Activated CD4-positive, alpha-beta T cell treated with anti-CD3 and anti-CD28 coated beads, Interleukin-2, amount 10 ng/mL, durations not matched to agents 24 days and 14 days (primary cell): ENCODE results near the gene ELMOD2. TPM values are rescaled to one million over a fixed set of nuclear protein-coding genes. Genes with fewer than 3 reads are reported as not detected.
"Not testable (repeated sequence)": the region's sequence is repeated elsewhere in the genome, so short reads cannot be mapped to it uniquely, and the experiment has no call there.

Experiments used
- DNase-seq: peaks from one replicate; pipeline ENCODE4 v3.0.0; 2022
- H3K27ac Mint-ChIP-seq: one replicate; pipeline ENCODE4 v1.8.0; 2022; ENCODE audit warnings: mild to moderate bottlenecking, mixed read lengths
- H3K27me3 Mint-ChIP-seq: one replicate; pipeline ENCODE4 v1.8.0; 2022; ENCODE audit warnings: mixed read lengths
- H3K36me3 Mint-ChIP-seq: one replicate; pipeline ENCODE4 v1.8.0; 2022; ENCODE audit warnings: low read depth, mild to moderate bottlenecking, mixed read lengths
- H3K4me1 Mint-ChIP-seq: one replicate; pipeline ENCODE4 v1.8.0; 2021; ENCODE audit warnings: mixed read lengths
- H3K4me3 Mint-ChIP-seq: one replicate; pipeline ENCODE4 v1.8.0; 2022; ENCODE audit warnings: mild to moderate bottlenecking, moderate library complexity, mixed read lengths
- H3K9me3 Mint-ChIP-seq: one replicate; pipeline ENCODE4 v1.8.0; 2021; ENCODE audit warnings: mixed read lengths
- intact Hi-C: fragments of 100-400 bp; cut with micrococcal nuclease; formaldehyde crosslinking; loops from one replicate; pipeline ENCODE4 v1.15.1; 2023
- total RNA-seq: library from RNA; stranded (reverse); gene quantifications from 2 replicates; pipeline ENCODE4 v1.2.3, GENCODE V29; 2022

Gene ELMOD2, protein sequence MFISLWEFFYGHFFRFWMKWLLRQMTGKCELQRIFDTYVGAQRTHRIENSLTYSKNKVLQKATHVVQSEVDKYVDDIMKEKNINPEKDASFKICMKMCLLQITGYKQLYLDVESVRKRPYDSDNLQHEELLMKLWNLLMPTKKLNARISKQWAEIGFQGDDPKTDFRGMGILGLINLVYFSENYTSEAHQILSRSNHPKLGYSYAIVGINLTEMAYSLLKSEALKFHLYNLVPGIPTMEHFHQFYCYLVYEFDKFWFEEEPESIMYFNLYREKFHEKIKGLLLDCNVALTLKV
- total RNA-seq, result 10.5 and 12.3 TPM in 2 replicates

DNA sequence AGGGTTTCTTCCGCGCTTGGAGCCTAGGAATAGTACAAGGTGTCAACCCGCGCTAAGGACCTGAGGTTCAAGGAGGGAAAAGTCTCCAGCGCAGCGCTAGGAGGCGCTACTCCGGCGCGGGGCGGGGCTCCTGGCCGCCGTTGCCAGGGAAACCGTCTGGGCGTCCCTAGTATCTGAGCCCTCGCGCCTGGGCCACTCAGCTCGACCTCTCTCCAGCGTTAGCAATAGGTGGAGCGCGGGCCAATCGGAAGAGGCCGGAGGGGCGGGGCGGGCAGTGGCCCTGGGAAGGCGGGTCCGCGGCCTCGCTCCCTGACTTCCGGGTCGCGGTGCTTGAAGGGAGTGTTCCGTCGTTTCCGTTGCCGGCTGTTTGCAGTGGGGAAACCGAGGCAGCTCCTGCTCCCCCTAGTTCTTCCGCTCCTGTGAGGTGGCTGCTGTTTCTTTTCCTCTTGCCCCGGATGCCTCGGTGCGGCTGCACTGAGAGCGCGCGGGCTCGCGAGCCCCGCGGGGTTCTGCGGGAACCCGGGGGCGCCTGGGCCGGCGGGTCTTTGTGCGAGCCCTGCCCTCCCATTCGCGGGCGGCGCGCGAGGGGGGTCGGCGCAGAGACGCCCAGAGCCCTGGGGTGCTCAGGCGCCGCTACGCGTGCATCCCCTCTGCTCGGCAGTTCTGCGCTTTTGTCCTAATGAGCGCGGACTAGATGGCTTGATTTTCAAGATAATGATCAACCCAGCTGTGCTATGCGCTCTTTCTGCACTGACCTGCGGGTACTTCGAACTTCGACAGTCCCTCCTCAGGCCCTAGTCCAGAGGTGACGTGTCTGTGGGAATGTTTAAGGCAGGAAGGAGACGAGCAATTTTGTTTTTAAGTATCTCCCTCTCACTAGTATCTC, at the start of gene ELMOD2:
Gene ELMOD2 (plus strand): TSS at position 312 of the 886 bp plus-strand sequence. CDS start 1,261 bp downstream, outside the sequence.
- DNase-seq, result peak; percentile 99
- peak within 1 kb of the TSS; percentile 34 for H3K27ac Mint-ChIP-seq
- peaks cover 16% of the 10 kb centered on the region for H3K4me1 Mint-ChIP-seq
- no peaks in the 10 kb centered on the region for H3K9me3 Mint-ChIP-seq
- peak within 1 kb of the TSS; percentile 85 for H3K4me3 Mint-ChIP-seq
- peaks cover 12% of the 10 kb centered on the region for H3K36me3 Mint-ChIP-seq
- peaks cover 1% of the 10 kb centered on the region for H3K27me3 Mint-ChIP-seq
- intact Hi-C loops, result loop anchor here (1.0 to 10.0 kb wide), 10 partner anchors 32 to 1509 kb away; partner anchors contain the start of genes ELF2, MGST2, NAA15 and NDUFC1

- H3K4me3 Mint-ChIP-seq, result no peak overlapping the region
- no peak for DNase-seq
- peaks cover 4% of the 10 kb centered on the region for H3K9me3 Mint-ChIP-seq
- H3K27me3 Mint-ChIP-seq, result peaks cover 8% of the 10 kb centered on the region
- no peak overlapping the region for H3K27ac Mint-ChIP-seq
- H3K4me1 Mint-ChIP-seq, result no peaks in the 10 kb centered on the region
- intact Hi-C loops, result no loop called here
- no peaks in the 10 kb centered on the region for H3K36me3 Mint-ChIP-seq
Measured at GRCh38 chr4:140483445-140483844, 40.5 kb upstream of the ELMOD2 start.

DNA sequence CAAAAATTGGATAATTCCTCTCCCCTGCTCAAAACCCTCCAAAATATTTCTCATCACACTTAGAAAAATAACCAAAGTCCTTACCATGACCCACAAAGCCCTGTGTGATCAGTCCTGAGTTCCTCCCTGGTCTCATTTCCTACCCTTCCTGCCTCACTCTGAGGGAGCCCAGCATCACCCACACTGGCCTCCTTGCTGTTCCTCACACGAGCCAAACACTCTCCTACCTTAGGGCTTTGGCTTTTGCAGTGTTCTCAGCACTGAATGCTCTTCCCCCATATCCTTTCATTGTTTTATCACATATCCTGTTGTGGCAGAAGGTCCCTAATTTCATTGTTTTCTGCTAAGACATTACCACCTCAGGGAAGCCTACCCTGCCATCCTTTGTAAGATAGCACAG, 38.0 kb upstream of the ELMOD2 start:
- DNase-seq, result no peak
- Mint-ChIP-seq H3K27me3 (peaks cover 8% of the 10 kb centered on the region), H3K9me3 (peaks cover 4% of the 10 kb centered on the region), H3K4me1 (no peaks in the 10 kb centered on the region), H3K36me3 (no peaks in the 10 kb centered on the region), H3K4me3 (no peak overlapping the region), H3K27ac (no peak overlapping the region)
- intact Hi-C loops, result no loop called here

GRCh38 chr4:140497405-140497746, 26.6 kb upstream of the ELMOD2 start:
- H3K9me3 Mint-ChIP-seq, result no peaks in the 10 kb centered on the region
- H3K36me3 Mint-ChIP-seq, result no peaks in the 10 kb centered on the region
- intact Hi-C loops, result no loop called here
- H3K4me1 Mint-ChIP-seq, result no peaks in the 10 kb centered on the region
- H3K27ac Mint-ChIP-seq, result no peak overlapping the region
- DNase-seq, result no peak
- peaks cover 63% of the 10 kb centered on the region for H3K27me3 Mint-ChIP-seq
- peak overlapping the region; percentile 14 for H3K4me3 Mint-ChIP-seq

- no peak for DNase-seq
- peaks cover 66% of the 10 kb centered on the region for H3K27me3 Mint-ChIP-seq
- no peak within 1 kb of the TSS for H3K27ac Mint-ChIP-seq
- H3K4me3 Mint-ChIP-seq, result peak within 1 kb of the TSS; percentile 14
- no peaks in the 10 kb centered on the region for H3K36me3 Mint-ChIP-seq
- H3K4me1 Mint-ChIP-seq, result no peaks in the 10 kb centered on the region
- H3K9me3 Mint-ChIP-seq, result no peaks in the 10 kb centered on the region
- intact Hi-C loops, result no loop called here
Measured at GRCh38 chr4:140497747-140498636, 26.0 kb upstream of the ELMOD2 start, which contains the start of gene MGAT4D. MGAT4D (minus strand) TSS chr4:140498293; CDS start chr4:140498222, 71 bp downstream.

DNA sequence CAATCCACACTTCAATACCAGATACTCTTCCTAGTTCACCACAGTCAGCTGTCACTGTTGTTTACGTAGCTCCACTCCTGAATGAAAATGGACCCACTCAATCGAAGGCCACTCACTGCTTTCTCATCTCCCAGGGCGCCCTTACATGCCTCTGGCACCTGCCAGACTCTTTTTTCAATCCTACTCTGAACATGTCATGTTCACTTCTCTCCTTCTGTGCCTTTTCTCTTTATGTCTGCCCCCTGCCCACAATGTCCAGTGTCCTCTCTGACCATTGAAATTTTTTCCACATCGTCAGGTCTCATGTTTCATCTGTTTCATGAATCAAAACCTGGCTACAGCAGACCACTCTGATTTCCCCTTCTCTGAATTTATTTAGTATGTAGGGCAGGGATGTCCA, 24.6 kb upstream of the ELMOD2 start:
- DNase-seq, result no peak
- Mint-ChIP-seq H3K27me3 (peaks cover 69% of the 10 kb centered on the region), H3K4me1 (no peaks in the 10 kb centered on the region), H3K4me3 (no peak overlapping the region), H3K36me3 (no peaks in the 10 kb centered on the region), H3K27ac (no peak overlapping the region), H3K9me3 (no peaks in the 10 kb centered on the region)
- intact Hi-C loops, result no loop called here

GRCh38 chr4:140504261-140504660, 19.7 kb upstream of the ELMOD2 start:
- DNase-seq, result no peak
- Mint-ChIP-seq H3K36me3 (no peaks in the 10 kb centered on the region), H3K4me1 (no peaks in the 10 kb centered on the region), H3K27ac (no peak overlapping the region), H3K4me3 (no peak overlapping the region), H3K27me3 (peaks cover 38% of the 10 kb centered on the region), H3K9me3 (no peaks in the 10 kb centered on the region)
- intact Hi-C loops, result no loop called here

- H3K9me3 Mint-ChIP-seq, H3K4me3 Mint-ChIP-seq, intact Hi-C loops, DNase-seq, H3K4me1 Mint-ChIP-seq, H3K27ac Mint-ChIP-seq, H3K36me3 Mint-ChIP-seq: not testable (repeated sequence)
- peaks cover 25% of the 10 kb centered on the region for H3K27me3 Mint-ChIP-seq
Measured at GRCh38 chr4:140513765-140514164, 10.2 kb upstream of the ELMOD2 start.

DNA sequence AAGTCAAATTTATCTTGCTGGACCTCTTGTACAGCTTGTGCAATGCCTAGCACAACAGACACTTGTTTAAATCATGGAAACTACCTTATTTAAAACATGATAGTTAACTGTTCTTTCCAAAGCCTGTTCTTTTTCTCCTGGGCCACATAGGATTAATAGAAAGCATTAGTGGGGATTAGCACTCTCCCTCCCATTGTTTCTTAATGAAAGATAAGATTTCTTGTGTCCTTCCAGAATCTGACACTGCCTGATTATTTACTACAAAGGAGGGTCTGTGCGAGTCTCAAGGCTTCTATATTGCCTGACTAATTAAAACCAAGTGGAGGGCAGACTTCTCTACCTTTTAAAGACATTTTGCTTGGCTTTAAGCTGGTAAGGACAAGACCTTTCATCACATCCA, 8.5 kb upstream of the ELMOD2 start:
- Mint-ChIP-seq H3K4me3 (no peak overlapping the region), H3K9me3 (no peaks in the 10 kb centered on the region), H3K4me1 (no peaks in the 10 kb centered on the region), H3K27me3 (peaks cover 20% of the 10 kb centered on the region), H3K27ac (no peak overlapping the region), H3K36me3 (no peaks in the 10 kb centered on the region)
- intact Hi-C loops, result no loop called here
- DNase-seq, result no peak

DNA sequence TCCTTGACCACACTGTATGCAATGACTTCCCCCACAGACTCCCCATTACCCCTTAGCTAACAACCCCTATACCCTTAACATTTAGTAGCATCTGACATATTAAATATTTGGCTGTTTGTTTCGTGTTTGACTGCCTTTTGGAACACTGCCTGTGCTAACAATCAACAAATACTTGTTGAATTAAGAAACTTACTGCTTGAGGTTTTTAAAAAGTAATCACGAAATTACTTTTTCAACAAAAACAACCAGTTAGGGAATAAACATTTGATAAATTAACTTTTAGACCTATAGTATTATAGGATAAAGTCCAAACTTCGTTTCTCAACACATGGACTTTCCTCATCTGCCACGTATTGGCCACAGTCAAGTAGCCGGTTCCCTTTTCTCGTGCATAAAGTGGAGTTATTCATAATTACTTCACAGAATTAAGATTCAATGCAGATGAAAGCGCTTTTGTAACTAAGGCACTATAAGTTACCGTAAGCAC, 555 bp upstream of the ELMOD2 start:
- H3K4me3 Mint-ChIP-seq, result peak overlapping the region; percentile 85
- H3K36me3 Mint-ChIP-seq, result peaks cover 12% of the 10 kb centered on the region
- no peaks in the 10 kb centered on the region for H3K9me3 Mint-ChIP-seq
- peaks cover 1% of the 10 kb centered on the region for H3K27me3 Mint-ChIP-seq
- intact Hi-C loops, result loop anchor here (5.0 to 10.0 kb wide), 7 partner anchors 111 to 1349 kb away; partner anchors contain the start of genes ELF2, MGST2, NAA15 and NDUFC1
- peaks cover 16% of the 10 kb centered on the region for H3K4me1 Mint-ChIP-seq
- DNase-seq, result no peak
- no peak overlapping the region for H3K27ac Mint-ChIP-seq

GRCh38 chr4:140529434-140529833, 5.5 kb downstream of the ELMOD2 start:
- H3K9me3 Mint-ChIP-seq, result no peaks in the 10 kb centered on the region
- H3K4me1 Mint-ChIP-seq, result peaks cover 10% of the 10 kb centered on the region
- intact Hi-C loops, result loop anchor here (10.0 kb wide), 4 partner anchors 105 to 1355 kb away; partner anchors contain the start of genes ELF2 and ZNF330
- H3K4me3 Mint-ChIP-seq, result no peak overlapping the region
- H3K36me3 Mint-ChIP-seq, result peaks cover 19% of the 10 kb centered on the region
- H3K27me3 Mint-ChIP-seq, result no peaks in the 10 kb centered on the region
- DNase-seq, result no peak
- H3K27ac Mint-ChIP-seq, result no peak overlapping the region

- peaks cover 7% of the 10 kb centered on the region for H3K36me3 Mint-ChIP-seq
- H3K27me3 Mint-ChIP-seq, result no peaks in the 10 kb centered on the region
- no peaks in the 10 kb centered on the region for H3K4me1 Mint-ChIP-seq
- intact Hi-C loops, result no loop called here
- DNase-seq, result no peak
- no peak overlapping the region for H3K4me3 Mint-ChIP-seq
- H3K27ac Mint-ChIP-seq, result no peak overlapping the region
- no peaks in the 10 kb centered on the region for H3K9me3 Mint-ChIP-seq
Measured at GRCh38 chr4:140533951-140534480, 10.0 kb downstream of the ELMOD2 start.
